ENCODE data around the gene TMEM121B. TPM values are rescaled to one million over a fixed set of nuclear protein-coding genes. Genes with fewer than 3 reads are reported as not detected.

The TMEM121B gene
- total and polyA plus RNA-seq, 3 donors from 2014 or later = 2.2 to 3.3 (median 2.9) TPM

- intact Hi-C loops (cut with DNase I; ENCODE audit: low total_unique reads) = no loop called here
- no peaks in the 10 kb centered on the region for H3K27me3 ChIP-seq
- TF ChIP-seq CTCF (IDR thresholded peaks at IDR 0.05) (no peak), POLR2A (IDR thresholded peaks at IDR 0.05) (no peak)
- no peak for DNase-seq
- no peaks in the 10 kb centered on the region for H3K9me3 ChIP-seq
- WGBS, 2 donors = 97 to 98% methylated on average over 7 of the region's 7 CpGs
- H3K4me3 ChIP-seq = no peak overlapping the region
- no peaks in the 10 kb centered on the region for H3K4me1 ChIP-seq
- no peaks in the 10 kb centered on the region for H3K36me3 ChIP-seq (ENCODE audit: low read depth, missing control alignments)
- no peak overlapping the region for H3K27ac ChIP-seq
Measured at GRCh38 chr22:17133137-17133536, 12.0 kb upstream of the TMEM121B start.

GRCh38 chr22:17132112-17132511, 11.0 kb upstream of the TMEM121B start:
- Histone ChIP-seq H3K27ac (no peak overlapping the region), H3K4me3 (no peak overlapping the region), H3K4me1 (no peaks in the 10 kb centered on the region), H3K9me3 (no peaks in the 10 kb centered on the region), H3K27me3 (no peaks in the 10 kb centered on the region), H3K36me3 (ENCODE audit: low read depth, missing control alignments) (no peaks in the 10 kb centered on the region)
- intact Hi-C loops (cut with DNase I; ENCODE audit: low total_unique reads) = no loop called here
- no peak for TF ChIP-seq CTCF (IDR thresholded peaks at IDR 0.05)
- no peak for DNase-seq
- WGBS, 2 donors = 28 to 32% methylated on average over 2 of the region's 2 CpGs

- no peaks in the 10 kb centered on the region for H3K9me3 ChIP-seq
- no peaks in the 10 kb centered on the region for H3K4me1 ChIP-seq
- TF ChIP-seq POLR2A (IDR thresholded peaks at IDR 0.05) = no peak
- TF ChIP-seq CTCF (IDR thresholded peaks at IDR 0.05) = no peak
- no peak overlapping the region for H3K4me3 ChIP-seq
- no peaks in the 10 kb centered on the region for H3K36me3 ChIP-seq (ENCODE audit: low read depth, missing control alignments)
- WGBS, 2 donors = 37 to 51% methylated on average over 5 of the region's 5 CpGs
- intact Hi-C loops (cut with DNase I; ENCODE audit: low total_unique reads) = no loop called here
- no peak overlapping the region for H3K27ac ChIP-seq
- H3K27me3 ChIP-seq = no peaks in the 10 kb centered on the region
- no peak for DNase-seq
Measured at GRCh38 chr22:17131686-17132085, 10.5 kb upstream of the TMEM121B start.

GRCh38 chr22:17130199-17130598, 9.0 kb upstream of the TMEM121B start:
- no peak overlapping the region for H3K27ac ChIP-seq
- no peaks in the 10 kb centered on the region for H3K4me1 ChIP-seq
- H3K36me3 ChIP-seq (ENCODE audit: low read depth, missing control alignments) = no peaks in the 10 kb centered on the region
- WGBS, 2 donors = 86 to 88% methylated on average over 1 of the region's 1 CpG
- no peaks in the 10 kb centered on the region for H3K27me3 ChIP-seq
- H3K4me3 ChIP-seq = no peak overlapping the region
- TF ChIP-seq POLR2A (IDR thresholded peaks at IDR 0.05) (no peak), CTCF (IDR thresholded peaks at IDR 0.05) (no peak)
- no peak for DNase-seq
- intact Hi-C loops (cut with DNase I; ENCODE audit: low total_unique reads) = no loop called here
- no peaks in the 10 kb centered on the region for H3K9me3 ChIP-seq

- no peaks in the 10 kb centered on the region for H3K27me3 ChIP-seq
- no peak overlapping the region for H3K27ac ChIP-seq
Measured at GRCh38 chr22:17120711-17121232, 388 bp downstream of the TMEM121B start.

More at GRCh38 chr22:17120711-17121232, 388 bp downstream of the TMEM121B start:
- TF ChIP-seq CTCF (IDR thresholded peaks at IDR 0.05) (no peak), POLR2A (IDR thresholded peaks at IDR 0.05) (no peak)
- Histone ChIP-seq H3K4me1 (no peaks in the 10 kb centered on the region), H3K36me3 (ENCODE audit: low read depth, missing control alignments) (no peaks in the 10 kb centered on the region), H3K4me3 (peak overlapping the region; percentile 54 to 61), H3K9me3 (no peaks in the 10 kb centered on the region)
- intact Hi-C loops (cut with DNase I; ENCODE audit: low total_unique reads) = no loop called here
- WGBS, 2 donors = 0% methylated on average over 21 of the region's 70 CpGs; no CpG with 5 or more reads in 1 of the 2 donors
- DNase-seq = peak; percentile 31

Data from testis (tissue), 3 donors.